Neural cell (in vitro differentiated cells): Measurements from ENCODE around the gene HERC2. TPM values are rescaled to one million over a fixed set of nuclear protein-coding genes. Genes with fewer than 3 reads are reported as not detected.
"Not testable (repeated sequence)": the region's sequence is repeated elsewhere in the genome, so short reads cannot be mapped to it uniquely, and the experiment has no call there.

ENCODE experiments used
- H2AFZ ChIP-seq: fragments of 200-600, 300-800 bp; sonication (generic), shearing (Covaris generic); 2 replicates; pipeline ENCODE4 v1.6.0; 2014; ENCODE audit warnings: low read depth, mild to moderate bottlenecking, antibody characterized with exemption, low read length, moderate library complexity
- H3F3A ChIP-seq: fragments of 200-600 bp; shearing (Covaris generic); 2 replicates; pipeline ENCODE4 v1.6.1; 2016; ENCODE audit warnings: mild to moderate bottlenecking, moderate library complexity, mixed read lengths, antibody characterized with exemption, low read length; ENCODE audit not compliant: insufficient read depth, poor library complexity, severe bottlenecking
- H3K27ac ChIP-seq: fragments of 200-600, 300-800 bp; sonication (generic), shearing (Covaris generic); 2 replicates; pipeline ENCODE4 v1.5.1; 2014; ENCODE audit warnings: mild to moderate bottlenecking, low read length, moderate library complexity
- H3K27me3 ChIP-seq: fragments of 300-800, 200-600 bp; sonication (generic), shearing (Covaris generic); 2 replicates; pipeline ENCODE4 v1.6.0; 2014; ENCODE audit warnings: mild to moderate bottlenecking, low read depth, low read length, moderate library complexity; ENCODE audit not compliant: insufficient read depth
- H3K36me3 ChIP-seq: fragments of 300-800, 200-600 bp; sonication (generic), shearing (Covaris generic); 2 replicates; pipeline ENCODE4 v1.5.1; 2014; ENCODE audit warnings: mild to moderate bottlenecking, antibody characterized with exemption, low read length, moderate library complexity; ENCODE audit not compliant: insufficient read depth
- H3K4me2 ChIP-seq: fragments of 300-800, 200-600 bp; sonication (generic), shearing (Covaris generic); 2 replicates; pipeline ENCODE4 v1.6.0; 2014; ENCODE audit warnings: mild to moderate bottlenecking, low read length
- H3K4me3 ChIP-seq: fragments of 300-800, 200-600 bp; sonication (generic), shearing (Covaris generic); 2 replicates; pipeline ENCODE4 v1.5.1; 2014; ENCODE audit warnings: mild to moderate bottlenecking, low read length, moderate library complexity
- H3K79me2 ChIP-seq: fragments of 200-600 bp; shearing (Covaris generic); replicated peaks from 2 replicates; pipeline ENCODE4 v1.6.0; 2014; ENCODE audit warnings: mild to moderate bottlenecking, low read length, moderate library complexity; ENCODE audit not compliant: insufficient read depth
- H3K9ac ChIP-seq: fragments of 300-800, 200-600 bp; sonication (generic), shearing (Covaris generic); 2 replicates; pipeline ENCODE4 v1.6.1; 2016; ENCODE audit warnings: mild to moderate bottlenecking, low read length, mixed read lengths
- H3K9me2 ChIP-seq: fragments of 200-600 bp; shearing (Covaris generic); 2 replicates; pipeline ENCODE4 v1.6.1; 2016; ENCODE audit warnings: mild to moderate bottlenecking, low read length, mixed read lengths; ENCODE audit not compliant: insufficient read depth
- H3K9me3 ChIP-seq: fragments of 200-600, 300-800 bp; sonication (generic), shearing (Covaris generic); 2 replicates; pipeline ENCODE4 v1.6.1; 2016; ENCODE audit warnings: mild to moderate bottlenecking, mixed run types, low read length, moderate library complexity, mixed read lengths
- H4K20me1 ChIP-seq: fragments of 200-600 bp; shearing (Covaris generic); 2 replicates; pipeline ENCODE4 v1.6.1; 2016; ENCODE audit warnings: mild to moderate bottlenecking, mixed run types; ENCODE audit not compliant: insufficient read depth
- EP300 ChIP-seq: fragments of 450-650 bp; conservative IDR thresholded peaks from 2 replicates; pipeline ENCODE4 v1.6.1; 2014; ENCODE audit warnings: antibody characterized with exemption, mild to moderate bottlenecking, moderate library complexity; ENCODE audit not compliant: poor library complexity, severe bottlenecking
- EZH2 ChIP-seq: fragments of 200-600, 300-800 bp; shearing (Covaris generic), sonication (generic); IDR thresholded peaks from 2 replicates; pipeline ENCODE4 v1.6.1; 2014; ENCODE audit warnings: antibody characterized with exemption, low read length, borderline replicate concordance, mild to moderate bottlenecking; ENCODE audit not compliant: insufficient read depth, poor library complexity, severe bottlenecking
- MXI1 ChIP-seq: fragments of 450-650 bp; conservative IDR thresholded peaks from 2 replicates; pipeline ENCODE4 v1.6.1; 2014; ENCODE audit warnings: antibody characterized with exemption, mild to moderate bottlenecking; ENCODE audit not compliant: poor library complexity, severe bottlenecking
- POLR2AphosphoS5 ChIP-seq: IDR thresholded peaks from 2 replicates; pipeline ENCODE4 v1.6.1; 2012
- RAD21 ChIP-seq: fragments of 450-650 bp; conservative IDR thresholded peaks from 2 replicates; pipeline ENCODE4 v1.6.1; 2014; ENCODE audit warnings: antibody characterized with exemption, mild to moderate bottlenecking, moderate library complexity
- SMC3 ChIP-seq: fragments of 450-650 bp; conservative IDR thresholded peaks from 2 replicates; pipeline ENCODE4 v1.6.1; 2014; ENCODE audit warnings: antibody characterized with exemption, mild to moderate bottlenecking, moderate library complexity; ENCODE audit not compliant: poor library complexity
- TAF1 ChIP-seq: IDR thresholded peaks from 2 replicates; pipeline ENCODE4 v1.6.1; 2012; ENCODE audit warnings: low read depth
- polyA plus RNA-seq: library from polyadenylated mRNA; depleted of rRNA; stranded (reverse); fragments of >200 nt; gene quantifications from 2 replicates; pipeline ENCODE4 v1.2.3, GENCODE V29; 2014
- TF ChIP-seq, protein P1 (sequence below): fragments of 450-650 bp; IDR thresholded peaks from 2 replicates; pipeline ENCODE4 v1.5.1; 2014; ENCODE audit warnings: antibody characterized with exemption, mild to moderate bottlenecking, moderate library complexity; ENCODE audit not compliant: poor library complexity, severe bottlenecking
- TF ChIP-seq, protein P2 (sequence below): IDR thresholded peaks from 2 replicates; pipeline ENCODE4 v1.6.1; 2012; ENCODE audit warnings: borderline replicate concordance

HERC2 gene
- polyA plus RNA-seq, 1 donor from 2014 or later: 47.3 TPM

- Histone ChIP-seq H2AFZ (no peak overlapping the region), H3K36me3 (peaks cover 5% of the 10 kb centered on the region), H3K27ac (no peak overlapping the region), H3K79me2 (no peaks in the 10 kb centered on the region), H3F3A (no peaks in the 10 kb centered on the region), H3K27me3 (no peaks in the 10 kb centered on the region), H4K20me1 (no peaks in the 10 kb centered on the region), H3K9me3 (no peaks in the 10 kb centered on the region), H3K4me3 (no peak overlapping the region), H3K4me2 (no peak overlapping the region), H3K9ac (no peak overlapping the region), H3K9me2 (no peaks in the 10 kb centered on the region)
- TF ChIP-seq, protein P1, sequence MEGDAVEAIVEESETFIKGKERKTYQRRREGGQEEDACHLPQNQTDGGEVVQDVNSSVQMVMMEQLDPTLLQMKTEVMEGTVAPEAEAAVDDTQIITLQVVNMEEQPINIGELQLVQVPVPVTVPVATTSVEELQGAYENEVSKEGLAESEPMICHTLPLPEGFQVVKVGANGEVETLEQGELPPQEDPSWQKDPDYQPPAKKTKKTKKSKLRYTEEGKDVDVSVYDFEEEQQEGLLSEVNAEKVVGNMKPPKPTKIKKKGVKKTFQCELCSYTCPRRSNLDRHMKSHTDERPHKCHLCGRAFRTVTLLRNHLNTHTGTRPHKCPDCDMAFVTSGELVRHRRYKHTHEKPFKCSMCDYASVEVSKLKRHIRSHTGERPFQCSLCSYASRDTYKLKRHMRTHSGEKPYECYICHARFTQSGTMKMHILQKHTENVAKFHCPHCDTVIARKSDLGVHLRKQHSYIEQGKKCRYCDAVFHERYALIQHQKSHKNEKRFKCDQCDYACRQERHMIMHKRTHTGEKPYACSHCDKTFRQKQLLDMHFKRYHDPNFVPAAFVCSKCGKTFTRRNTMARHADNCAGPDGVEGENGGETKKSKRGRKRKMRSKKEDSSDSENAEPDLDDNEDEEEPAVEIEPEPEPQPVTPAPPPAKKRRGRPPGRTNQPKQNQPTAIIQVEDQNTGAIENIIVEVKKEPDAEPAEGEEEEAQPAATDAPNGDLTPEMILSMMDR: no peak
- no peak for TF ChIP-seq POLR2AphosphoS5
- no peak for TF ChIP-seq RAD21
- no peak for TF ChIP-seq EZH2
- no peak for TF ChIP-seq EP300
- TF ChIP-seq MXI1: no peak
- TF ChIP-seq TAF1: no peak
- TF ChIP-seq, protein P2, sequence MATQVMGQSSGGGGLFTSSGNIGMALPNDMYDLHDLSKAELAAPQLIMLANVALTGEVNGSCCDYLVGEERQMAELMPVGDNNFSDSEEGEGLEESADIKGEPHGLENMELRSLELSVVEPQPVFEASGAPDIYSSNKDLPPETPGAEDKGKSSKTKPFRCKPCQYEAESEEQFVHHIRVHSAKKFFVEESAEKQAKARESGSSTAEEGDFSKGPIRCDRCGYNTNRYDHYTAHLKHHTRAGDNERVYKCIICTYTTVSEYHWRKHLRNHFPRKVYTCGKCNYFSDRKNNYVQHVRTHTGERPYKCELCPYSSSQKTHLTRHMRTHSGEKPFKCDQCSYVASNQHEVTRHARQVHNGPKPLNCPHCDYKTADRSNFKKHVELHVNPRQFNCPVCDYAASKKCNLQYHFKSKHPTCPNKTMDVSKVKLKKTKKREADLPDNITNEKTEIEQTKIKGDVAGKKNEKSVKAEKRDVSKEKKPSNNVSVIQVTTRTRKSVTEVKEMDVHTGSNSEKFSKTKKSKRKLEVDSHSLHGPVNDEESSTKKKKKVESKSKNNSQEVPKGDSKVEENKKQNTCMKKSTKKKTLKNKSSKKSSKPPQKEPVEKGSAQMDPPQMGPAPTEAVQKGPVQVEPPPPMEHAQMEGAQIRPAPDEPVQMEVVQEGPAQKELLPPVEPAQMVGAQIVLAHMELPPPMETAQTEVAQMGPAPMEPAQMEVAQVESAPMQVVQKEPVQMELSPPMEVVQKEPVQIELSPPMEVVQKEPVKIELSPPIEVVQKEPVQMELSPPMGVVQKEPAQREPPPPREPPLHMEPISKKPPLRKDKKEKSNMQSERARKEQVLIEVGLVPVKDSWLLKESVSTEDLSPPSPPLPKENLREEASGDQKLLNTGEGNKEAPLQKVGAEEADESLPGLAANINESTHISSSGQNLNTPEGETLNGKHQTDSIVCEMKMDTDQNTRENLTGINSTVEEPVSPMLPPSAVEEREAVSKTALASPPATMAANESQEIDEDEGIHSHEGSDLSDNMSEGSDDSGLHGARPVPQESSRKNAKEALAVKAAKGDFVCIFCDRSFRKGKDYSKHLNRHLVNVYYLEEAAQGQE: no peak
- TF ChIP-seq SMC3: no peak
These were observed 93.9 kb downstream of the HERC2 start for GRCh38 chr15:28228096-28228495.

- not testable (repeated sequence) for H3K9me3 ChIP-seq, H3F3A ChIP-seq, H3K27ac ChIP-seq, H2AFZ ChIP-seq, H4K20me1 ChIP-seq, H3K36me3 ChIP-seq, H3K79me2 ChIP-seq, H3K4me3 ChIP-seq, H3K4me2 ChIP-seq, H3K9me2 ChIP-seq, H3K27me3 ChIP-seq, H3K9ac ChIP-seq
These were observed 94.7 kb downstream of the HERC2 start for GRCh38 chr15:28227303-28227702.

DNA sequence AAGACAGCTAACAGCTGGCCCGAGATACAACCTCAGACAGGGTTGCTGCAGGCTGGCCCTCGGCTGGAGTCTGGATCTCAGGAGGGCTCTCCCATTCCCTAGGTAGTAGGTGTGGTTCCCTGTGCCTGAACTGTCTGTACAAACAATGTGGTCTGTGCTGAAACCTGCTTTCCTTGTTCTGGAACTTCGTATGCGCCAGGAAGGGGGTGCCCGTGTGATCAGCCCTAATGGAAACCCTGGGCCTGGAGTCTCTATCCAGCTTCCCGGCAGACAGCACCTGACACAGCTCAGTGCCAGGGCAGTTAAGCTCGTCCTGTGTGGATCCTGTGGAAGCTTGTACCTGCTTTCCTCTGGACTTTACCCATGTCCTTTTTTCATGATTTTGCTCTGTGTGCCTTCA, 99.4 kb downstream of the HERC2 start:
- not testable (repeated sequence) for H2AFZ ChIP-seq, H3F3A ChIP-seq, H3K79me2 ChIP-seq, H4K20me1 ChIP-seq, H3K9ac ChIP-seq, H3K4me3 ChIP-seq, H3K27me3 ChIP-seq, H3K9me3 ChIP-seq, H3K4me2 ChIP-seq, H3K27ac ChIP-seq, H3K9me2 ChIP-seq
- H3K36me3 ChIP-seq: peaks cover 11% of the 10 kb centered on the region

DNA sequence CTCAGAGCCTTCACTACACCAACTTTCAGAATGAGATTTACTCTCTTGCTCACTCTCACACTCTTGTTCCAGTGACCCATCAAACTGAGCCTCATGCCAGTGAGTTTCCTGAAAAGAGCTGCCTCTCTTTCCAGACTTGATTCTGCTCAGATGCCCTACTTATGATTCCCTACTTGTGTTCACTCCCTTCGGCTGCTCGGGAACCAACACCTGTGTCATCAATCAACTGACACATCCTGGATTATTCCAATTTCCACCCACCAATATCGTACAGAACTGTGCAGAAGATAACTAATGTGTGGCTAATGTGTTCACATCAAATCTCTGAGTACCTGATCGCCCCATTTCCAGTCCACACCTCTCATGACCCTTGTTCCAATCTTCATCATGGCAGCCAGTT, 100.3 kb downstream of the HERC2 start:
- H3K9me2 ChIP-seq, H3K9ac ChIP-seq, H3F3A ChIP-seq, H3K27me3 ChIP-seq, H4K20me1 ChIP-seq, H3K4me3 ChIP-seq, H2AFZ ChIP-seq, H3K9me3 ChIP-seq, H3K79me2 ChIP-seq, H3K4me2 ChIP-seq, H3K27ac ChIP-seq: not testable (repeated sequence)
- peaks cover 11% of the 10 kb centered on the region for H3K36me3 ChIP-seq
